Bronchial epithelial cell (primary cell): ENCODE measurements around the gene CCL15. TPM values are rescaled to one million over a fixed set of nuclear protein-coding genes. Genes with fewer than 3 reads are reported as not detected.

ENCODE experiments used
- DNase-seq: peaks from one replicate; pipeline ENCODE4 v3.0.0-alpha.2; 2010; ENCODE audit warnings: low read depth
- FAIRE-seq: peaks from 2 replicates; lab custom pipeline; 2011; peaks lifted over from hg19 to GRCh38; lab: Jason Lieb, UNC
- H3K27me3 ChIP-seq: 2 replicates; pipeline ENCODE4 v1.5.1; 2011; ENCODE audit warnings: low read length; ENCODE audit not compliant: control insufficient read depth, insufficient read depth
- H3K36me3 ChIP-seq: 2 replicates; pipeline ENCODE4 v1.5.1; 2011; ENCODE audit warnings: low read length; ENCODE audit not compliant: control insufficient read depth, insufficient read depth
- H3K4me3 ChIP-seq: 2 replicates; pipeline ENCODE4 v1.5.1; 2011; ENCODE audit warnings: mild to moderate bottlenecking, low read depth, low read length, control low read depth
- total RNA-seq: library from RNA; depleted of rRNA; stranded (reverse); fragments of >200 nt; gene quantifications from 2 replicates; pipeline ENCODE4 v1.2.1, GENCODE V29; 2014
- TF ChIP-seq, protein P1 (sequence below): IDR thresholded peaks from 2 replicates; pipeline ENCODE4 v1.5.1; 2011; ENCODE audit warnings: mild to moderate bottlenecking, moderate library complexity, low read length, control low read depth, inconsistent platforms; ENCODE audit not compliant: insufficient read depth, severe bottlenecking

CCL15 gene, protein sequence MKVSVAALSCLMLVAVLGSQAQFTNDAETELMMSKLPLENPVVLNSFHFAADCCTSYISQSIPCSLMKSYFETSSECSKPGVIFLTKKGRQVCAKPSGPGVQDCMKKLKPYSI
- total RNA-seq: not detected in 2 replicates

DNA sequence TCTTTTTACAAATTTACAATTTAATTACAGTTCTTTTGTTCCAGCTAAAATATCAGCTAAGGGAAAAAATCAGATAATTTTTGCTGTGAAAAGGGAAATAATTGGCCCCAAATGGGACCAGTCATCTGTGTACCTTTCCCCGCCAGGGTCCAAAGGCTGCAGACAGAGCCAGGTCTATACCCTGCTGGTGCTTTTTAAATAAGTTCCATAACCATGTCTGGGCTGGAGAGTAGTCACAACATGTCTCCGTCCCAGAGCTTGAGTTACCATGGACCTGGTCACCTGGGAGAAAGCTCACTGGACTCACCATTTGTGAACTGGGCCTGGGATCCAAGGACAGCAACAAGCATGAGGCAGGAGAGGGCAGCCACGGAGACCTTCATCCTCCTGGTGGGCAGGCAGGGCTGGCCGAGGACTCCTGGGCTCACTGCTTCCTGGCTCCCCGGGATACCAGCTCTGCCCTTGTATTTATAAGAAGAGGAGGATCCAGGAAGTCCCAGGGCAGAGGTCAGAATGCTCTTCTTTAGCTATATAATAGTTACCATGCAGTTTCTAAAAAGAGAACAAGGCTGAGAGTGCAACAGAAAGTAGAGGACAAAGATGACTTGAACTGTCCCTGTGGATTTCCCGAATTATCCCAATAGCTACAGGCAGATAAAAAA, at the start of gene CCL15:
TSS of gene CCL15 (minus strand) at position 444 of the 662 bp plus-strand sequence. CDS start at position 383, 61 bp downstream.
- no peaks in the 10 kb centered on the region for H3K36me3 ChIP-seq
- H3K27me3 ChIP-seq: no peaks in the 10 kb centered on the region
- TF ChIP-seq, protein P1, sequence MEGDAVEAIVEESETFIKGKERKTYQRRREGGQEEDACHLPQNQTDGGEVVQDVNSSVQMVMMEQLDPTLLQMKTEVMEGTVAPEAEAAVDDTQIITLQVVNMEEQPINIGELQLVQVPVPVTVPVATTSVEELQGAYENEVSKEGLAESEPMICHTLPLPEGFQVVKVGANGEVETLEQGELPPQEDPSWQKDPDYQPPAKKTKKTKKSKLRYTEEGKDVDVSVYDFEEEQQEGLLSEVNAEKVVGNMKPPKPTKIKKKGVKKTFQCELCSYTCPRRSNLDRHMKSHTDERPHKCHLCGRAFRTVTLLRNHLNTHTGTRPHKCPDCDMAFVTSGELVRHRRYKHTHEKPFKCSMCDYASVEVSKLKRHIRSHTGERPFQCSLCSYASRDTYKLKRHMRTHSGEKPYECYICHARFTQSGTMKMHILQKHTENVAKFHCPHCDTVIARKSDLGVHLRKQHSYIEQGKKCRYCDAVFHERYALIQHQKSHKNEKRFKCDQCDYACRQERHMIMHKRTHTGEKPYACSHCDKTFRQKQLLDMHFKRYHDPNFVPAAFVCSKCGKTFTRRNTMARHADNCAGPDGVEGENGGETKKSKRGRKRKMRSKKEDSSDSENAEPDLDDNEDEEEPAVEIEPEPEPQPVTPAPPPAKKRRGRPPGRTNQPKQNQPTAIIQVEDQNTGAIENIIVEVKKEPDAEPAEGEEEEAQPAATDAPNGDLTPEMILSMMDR: no peak
- DNase-seq (no peak), FAIRE-seq (no peak)
- H3K4me3 ChIP-seq: no peak within 1 kb of the TSS

GRCh38 chr17:36049643-36050042, 48.3 kb upstream of the CCL15 start:
- TF ChIP-seq, protein P1: no peak
- Histone ChIP-seq H3K4me3 (no peak overlapping the region), H3K36me3 (no peaks in the 10 kb centered on the region), H3K27me3 (peaks cover 2% of the 10 kb centered on the region)
- FAIRE-seq (no peak), DNase-seq (no peak)

DNA sequence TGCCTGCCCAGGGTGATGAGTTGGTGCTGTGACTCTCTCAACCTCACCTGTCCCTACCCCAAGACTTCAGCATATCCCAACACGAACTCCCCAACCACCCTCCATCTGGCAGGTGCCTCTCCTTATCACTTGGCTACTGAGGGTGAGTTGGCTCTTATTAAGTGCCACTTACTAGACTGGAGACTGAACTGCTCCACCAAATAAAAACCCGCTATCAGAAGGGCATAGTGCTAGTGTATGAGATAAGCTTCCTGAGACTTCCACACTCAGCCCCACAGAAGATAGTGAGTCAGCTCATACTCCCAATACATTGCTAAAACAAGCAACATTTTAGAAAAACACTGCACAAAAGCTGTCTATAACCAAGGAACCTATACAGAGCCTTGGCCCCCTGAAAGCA, 46.7 kb upstream of the CCL15 start:
- TF ChIP-seq, protein P1: no peak
- Histone ChIP-seq H3K36me3 (no peaks in the 10 kb centered on the region), H3K4me3 (no peak overlapping the region), H3K27me3 (peaks cover 2% of the 10 kb centered on the region)
- FAIRE-seq: no peak
- DNase-seq: no peak

- Histone ChIP-seq H3K4me3 (no peak overlapping the region), H3K27me3 (no peaks in the 10 kb centered on the region), H3K36me3 (no peaks in the 10 kb centered on the region)
- FAIRE-seq (no peak), DNase-seq (no peak)
- TF ChIP-seq, protein P1: no peak
These were observed 34.9 kb upstream of the CCL15 start for GRCh38 chr17:36036235-36036634.

GRCh38 chr17:36034127-36034526, 32.8 kb upstream of the CCL15 start:
- no peaks in the 10 kb centered on the region for H3K36me3 ChIP-seq
- TF ChIP-seq, protein P1: no peak
- H3K27me3 ChIP-seq: no peaks in the 10 kb centered on the region
- DNase-seq (no peak), FAIRE-seq (no peak)
- H3K4me3 ChIP-seq: no peak overlapping the region
